HT-29 (cell line): Measurements from ENCODE around the gene UVSSA. TPM values are rescaled to one million over a fixed set of nuclear protein-coding genes. Genes with fewer than 3 reads are reported as not detected.
"Not testable (repeated sequence)": the region's sequence is repeated elsewhere in the genome, so short reads cannot be mapped to it uniquely, and the experiment has no call there.

Experiments used
- DNase-seq: peaks from one replicate; pipeline ENCODE4 v3.0.0-alpha.2; 2015; ENCODE audit warnings: low spot score
- total RNA-seq: library from RNA; depleted of rRNA; stranded (reverse); fragments of >200 nt; shearing (Covaris generic); gene quantifications from 2 replicates; pipeline ENCODE4 v1.2.3, GENCODE V29; 2014

Gene UVSSA
- total RNA-seq, 1 experiment from 2014 or later: 21.7 TPM

- DNase-seq: not testable (repeated sequence)
These were observed 47.8 kb downstream of the UVSSA start for GRCh38 chr4:1394554-1395388.

DNA sequence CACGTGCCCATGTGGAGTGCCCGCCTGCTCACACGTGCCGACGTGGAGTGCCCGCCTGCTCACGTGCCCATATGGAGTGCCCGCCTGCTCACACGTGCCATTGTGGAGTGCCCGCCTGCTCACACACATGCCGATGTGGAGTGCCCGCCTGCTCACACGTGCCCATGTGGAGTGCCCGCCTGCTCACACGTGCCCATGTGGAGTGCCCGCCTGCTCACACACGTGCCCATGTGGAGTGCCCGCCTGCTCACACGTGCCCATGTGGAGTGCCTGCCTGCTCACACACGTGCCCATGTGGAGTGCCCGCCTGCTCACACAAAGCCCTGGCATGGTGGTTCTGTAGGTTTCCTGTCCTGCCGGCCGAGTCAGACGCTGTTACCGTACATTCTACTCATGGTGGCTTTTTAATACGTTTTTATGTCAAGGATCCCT lies 48.4 kb downstream of the UVSSA start:
- not testable (repeated sequence) for DNase-seq

GRCh38 chr4:1395941-1396805 lies 49.2 kb downstream of the UVSSA start:
- DNase-seq: no peak

DNA sequence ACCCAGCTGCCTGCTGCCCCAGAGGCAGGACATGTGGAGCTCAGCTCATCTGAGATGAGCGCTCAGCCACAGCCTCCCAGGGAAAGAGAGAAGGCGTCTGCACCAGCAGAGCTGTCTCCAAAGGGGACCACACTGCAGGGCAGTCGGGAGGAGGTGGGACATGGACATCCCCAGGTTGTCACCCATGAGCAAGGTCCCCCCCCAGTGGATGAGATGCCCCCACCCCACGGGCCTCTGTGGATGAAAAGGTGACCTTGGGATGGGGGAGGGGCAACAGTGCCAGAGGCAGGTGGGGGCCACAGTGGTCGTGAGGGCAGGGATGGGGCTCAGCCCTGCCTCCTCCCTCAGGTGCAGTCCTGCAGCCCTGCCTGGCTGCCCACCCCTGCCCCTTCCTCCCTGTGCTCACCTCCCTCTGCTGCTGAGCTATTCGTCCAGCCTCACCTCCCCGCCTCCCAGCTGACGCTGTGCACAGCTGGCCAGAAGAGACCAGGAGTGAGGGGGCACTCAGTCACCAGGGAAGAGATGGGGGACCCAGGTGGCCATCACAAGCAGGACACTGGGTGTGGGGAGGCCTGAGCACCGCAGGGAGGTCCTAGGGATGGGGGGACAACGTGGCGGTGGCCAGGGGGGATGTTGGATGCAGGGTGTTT lies 49.9 kb downstream of the UVSSA start:
- DNase-seq: no peak

GRCh38 chr4:1398681-1399507 lies 51.9 kb downstream of the UVSSA start:
- DNase-seq: no peak

DNA sequence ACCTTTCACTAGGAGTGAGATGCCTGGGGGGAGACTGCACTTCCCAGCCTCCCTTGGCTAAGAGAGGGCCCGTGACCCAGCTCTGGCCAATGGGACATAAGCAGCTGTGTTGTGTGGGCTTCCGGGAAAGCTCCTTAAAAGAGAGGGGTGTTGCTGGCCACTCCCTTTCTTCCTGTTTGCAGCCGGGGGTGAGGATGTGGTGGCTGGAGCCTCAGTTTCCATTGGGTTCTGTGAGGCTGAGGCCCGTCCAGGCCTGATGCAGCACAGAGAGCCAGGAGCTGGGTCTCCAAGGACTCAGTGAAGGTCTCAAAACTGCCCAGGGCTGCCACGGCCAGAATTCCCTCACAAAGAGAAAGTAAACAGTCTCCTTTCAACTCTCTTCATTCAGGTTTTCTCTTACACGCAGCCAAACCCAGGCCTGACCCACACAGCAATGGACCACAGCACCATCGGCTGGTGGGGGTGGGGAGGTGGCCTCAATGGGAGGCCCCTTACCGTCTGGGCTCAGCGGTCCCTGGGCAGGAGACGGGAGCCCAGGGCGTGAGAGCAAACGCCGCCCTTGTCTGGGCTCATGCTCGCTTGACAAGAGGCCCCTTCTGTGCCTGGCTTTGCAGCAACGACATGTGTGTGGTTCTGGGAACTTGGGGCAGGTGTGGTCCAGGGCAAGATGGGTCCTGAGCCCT lies 52.6 kb downstream of the UVSSA start:
- no peak for DNase-seq

- no peak for DNase-seq
These were observed 53.3 kb downstream of the UVSSA start for GRCh38 chr4:1400191-1400805.

DNA sequence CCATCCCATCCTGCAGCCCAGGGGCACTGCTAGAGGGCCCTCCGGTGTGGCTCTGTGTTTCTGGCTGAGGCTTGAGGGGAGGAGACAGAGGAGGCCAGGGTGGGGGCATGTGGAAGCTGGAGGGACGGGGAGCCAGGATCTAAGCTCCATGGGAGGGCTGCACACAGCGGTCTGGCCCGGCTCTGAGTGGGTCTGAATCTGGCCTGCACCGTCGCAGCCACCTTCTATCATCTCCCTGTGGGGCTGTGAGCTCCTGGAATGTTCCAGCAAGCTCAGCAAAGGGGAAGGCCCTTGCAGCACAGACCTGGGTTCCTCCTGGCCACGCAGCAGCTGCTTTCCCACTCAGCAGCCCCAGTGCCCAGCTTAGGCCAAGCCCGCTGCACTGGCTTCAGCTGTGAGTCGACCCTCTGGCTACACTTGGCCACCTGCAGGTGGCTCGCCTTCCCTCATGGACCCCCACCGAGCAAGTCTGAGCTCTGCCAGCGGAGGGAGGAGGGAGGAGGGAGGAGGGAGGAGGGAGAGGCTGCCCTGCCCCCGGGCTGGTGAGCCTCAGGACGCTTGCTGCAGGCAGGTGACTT lies 53.9 kb downstream of the UVSSA start:
- DNase-seq: no peak

DNA sequence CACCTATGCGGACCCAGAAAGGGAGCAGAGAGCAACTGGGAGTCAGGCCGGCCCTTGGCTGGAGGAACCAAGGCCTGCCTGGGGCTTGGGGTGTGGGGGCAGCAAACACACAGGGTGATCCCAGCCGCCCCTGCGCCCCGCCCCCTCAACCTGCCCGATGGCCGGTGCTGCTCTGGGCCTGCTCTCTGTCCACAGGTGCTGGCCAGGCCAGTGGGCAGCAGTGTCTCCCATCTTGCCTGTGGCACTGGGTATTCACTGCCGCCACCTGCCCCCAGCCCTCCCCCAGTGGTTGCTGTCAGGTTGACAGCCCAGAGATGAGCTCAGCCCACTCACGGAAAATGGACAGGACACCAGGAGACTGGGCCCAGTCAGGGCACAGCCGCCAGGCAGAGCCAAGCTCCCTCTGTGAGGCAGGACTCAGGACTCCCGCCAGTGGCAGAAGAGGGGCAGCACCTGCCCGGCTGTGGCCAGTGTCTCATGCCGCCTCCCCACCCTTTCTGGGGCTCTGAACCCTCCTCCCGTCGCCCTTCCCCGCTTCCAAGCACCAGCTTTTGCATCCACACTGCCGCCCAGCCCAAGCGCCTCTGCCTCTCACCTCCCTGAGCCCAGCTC lies 54.5 kb downstream of the UVSSA start:
- DNase-seq: no peak

GRCh38 chr4:1402021-1402515 lies 55.1 kb downstream of the UVSSA start:
- DNase-seq: no peak

DNA sequence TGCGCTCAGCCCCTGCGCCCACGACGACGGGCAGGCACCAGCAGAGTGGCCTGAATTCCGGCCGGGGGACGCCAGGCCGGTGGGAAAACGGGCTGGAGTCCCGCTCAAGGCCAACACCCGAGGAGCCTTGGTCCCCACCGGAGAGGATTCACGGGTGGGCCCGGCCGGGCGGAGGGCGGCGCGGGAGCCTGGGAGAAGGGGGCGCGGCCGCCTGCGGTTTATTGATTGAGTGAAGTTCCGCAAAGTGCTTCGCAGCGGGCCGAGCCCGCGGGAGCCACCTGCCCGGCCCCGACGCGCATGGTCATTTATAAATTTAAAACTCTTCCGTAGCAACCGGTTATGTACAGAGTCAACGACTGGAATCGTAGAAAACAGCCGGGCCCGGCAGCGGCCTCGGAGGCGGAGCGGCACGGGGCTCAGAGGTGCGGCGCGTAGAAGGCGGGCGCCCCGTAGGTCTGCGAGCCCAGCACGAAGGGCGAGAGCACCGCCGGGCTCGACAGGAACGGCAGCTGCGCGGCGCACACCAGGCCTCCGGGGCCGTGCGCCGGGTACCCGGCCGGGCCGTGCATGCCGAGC lies 55.6 kb downstream of the UVSSA start:
- DNase-seq: no peak

DNA sequence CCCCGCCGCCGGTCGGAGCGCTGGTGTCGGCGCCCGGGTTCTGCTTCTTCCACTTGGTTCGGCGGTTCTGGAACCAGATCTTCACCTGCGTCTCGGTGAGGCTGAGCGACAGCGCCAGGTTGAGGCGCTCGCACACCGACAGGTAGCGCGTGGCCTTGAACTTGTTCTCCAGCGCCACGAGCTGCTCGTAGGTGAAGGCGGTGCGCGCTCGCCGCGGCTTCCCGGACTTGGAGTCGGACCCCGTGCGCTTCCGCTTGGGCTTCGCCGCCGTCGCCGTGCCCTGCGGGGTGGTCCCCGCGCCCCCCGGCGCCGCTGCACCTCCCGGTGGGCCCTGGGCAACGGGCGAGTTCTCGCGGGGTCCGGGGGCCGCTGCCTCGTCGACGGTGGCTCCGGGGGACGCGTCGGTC lies 56.2 kb downstream of the UVSSA start:
- DNase-seq: no peak

DNA sequence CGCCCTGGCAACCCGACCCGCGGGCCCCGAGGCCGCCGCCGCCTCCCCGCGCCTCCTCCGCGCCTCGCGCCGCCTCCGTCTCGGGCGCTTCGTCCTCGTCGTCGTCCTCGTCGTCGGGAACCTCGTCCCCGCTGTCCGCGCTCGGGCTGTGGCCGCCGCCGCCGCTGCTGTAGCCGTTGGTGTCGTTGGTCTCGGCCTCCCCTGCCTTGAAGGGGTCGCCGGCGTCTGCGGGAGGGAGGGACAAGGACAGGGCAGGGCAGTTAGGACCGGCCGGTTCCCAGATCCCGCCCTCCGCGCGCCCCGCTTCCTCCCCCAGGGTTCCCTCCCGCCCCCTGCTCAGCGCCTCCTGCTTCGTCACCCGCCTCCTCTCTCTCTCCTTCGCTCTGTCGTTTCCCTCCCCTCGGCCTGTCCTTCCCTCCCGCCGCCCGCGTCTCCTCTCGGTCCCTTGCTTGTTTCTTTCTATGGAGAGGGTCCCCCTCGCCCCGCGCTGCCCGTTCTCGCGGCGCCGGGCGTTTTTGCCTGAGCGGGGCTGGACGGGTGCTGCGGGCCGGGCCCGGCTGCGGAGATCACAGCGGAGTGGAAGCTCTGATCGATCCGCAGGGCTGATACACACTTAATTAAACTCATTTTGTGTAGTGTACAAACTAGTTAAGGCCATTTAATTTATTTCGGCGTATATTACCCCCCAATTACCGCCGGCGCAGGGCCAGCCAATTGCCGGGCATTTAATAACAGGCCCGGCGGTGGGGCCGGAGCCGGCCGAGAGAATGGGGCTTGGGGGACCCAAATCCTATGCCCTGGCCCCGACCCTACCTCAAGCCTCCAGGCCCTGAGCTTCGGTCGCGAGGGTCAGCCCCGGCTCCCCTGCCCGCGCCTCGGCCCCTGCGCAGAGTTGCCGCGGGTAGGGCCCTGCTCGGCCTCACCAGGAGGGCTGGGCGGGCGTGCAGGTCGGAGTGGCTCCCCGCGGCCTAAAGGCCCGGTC lies 56.9 kb downstream of the UVSSA start:
- no peak for DNase-seq

DNA sequence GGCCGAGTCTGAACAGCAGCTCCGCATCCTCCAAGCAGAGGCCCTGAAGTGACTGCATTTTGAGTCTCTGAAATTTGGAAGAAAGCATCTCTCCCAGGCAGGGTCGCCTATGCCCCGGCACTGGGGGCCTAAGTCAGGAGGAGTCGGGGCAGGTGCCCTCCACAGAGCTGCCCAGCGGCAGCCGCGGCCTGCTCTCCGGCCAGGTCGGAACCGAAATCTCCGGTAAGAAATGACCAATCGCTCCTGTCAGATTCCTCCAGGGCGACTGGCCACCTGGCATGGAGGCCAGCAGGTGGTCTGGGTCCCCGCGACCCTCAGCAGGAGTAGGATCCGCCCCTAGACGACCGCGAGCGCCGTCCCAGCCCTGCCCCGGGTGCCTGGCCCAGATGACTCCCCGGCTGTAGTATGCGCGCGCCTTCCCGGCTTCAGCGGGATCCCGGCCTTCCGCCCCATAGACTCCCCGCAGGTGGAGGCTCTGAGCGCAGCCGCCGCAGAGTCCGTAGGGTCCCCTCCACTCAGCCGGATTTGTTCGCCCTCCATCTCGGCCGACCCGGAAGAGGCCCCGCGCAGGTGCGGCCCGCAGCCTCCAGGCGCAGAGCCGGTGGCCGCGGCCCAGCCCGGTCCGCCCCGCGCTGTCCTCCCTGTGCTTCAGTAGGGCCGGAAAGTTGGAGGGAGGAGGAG lies 57.7 kb downstream of the UVSSA start:
- DNase-seq: no peak

- no peak for DNase-seq
These were observed 58.2 kb downstream of the UVSSA start for GRCh38 chr4:1405254-1405635.

- no peak for DNase-seq
These were observed 58.8 kb downstream of the UVSSA start for GRCh38 chr4:1405636-1406393.
